ENCODE data around the gene LIN28B.
"Not testable (repeated sequence)": the region's sequence is repeated elsewhere in the genome, so short reads cannot be mapped to it uniquely, and the experiment has no call there.

Gene LIN28B

GRCh38 chr6:105072798-105073199 lies 115.9 kb downstream of the LIN28B start:
- DNase-seq (ENCODE audit: low read depth): no peak
- H3K4me3 ChIP-seq (ENCODE audit: control insufficient read depth, low read depth, low read length): no peak overlapping the region
- no peak for TF ChIP-seq CTCF (IDR thresholded peaks at IDR 0.05; ENCODE audit: control insufficient read depth, insufficient read depth, low read depth, low read length, missing control alignments)

DNA sequence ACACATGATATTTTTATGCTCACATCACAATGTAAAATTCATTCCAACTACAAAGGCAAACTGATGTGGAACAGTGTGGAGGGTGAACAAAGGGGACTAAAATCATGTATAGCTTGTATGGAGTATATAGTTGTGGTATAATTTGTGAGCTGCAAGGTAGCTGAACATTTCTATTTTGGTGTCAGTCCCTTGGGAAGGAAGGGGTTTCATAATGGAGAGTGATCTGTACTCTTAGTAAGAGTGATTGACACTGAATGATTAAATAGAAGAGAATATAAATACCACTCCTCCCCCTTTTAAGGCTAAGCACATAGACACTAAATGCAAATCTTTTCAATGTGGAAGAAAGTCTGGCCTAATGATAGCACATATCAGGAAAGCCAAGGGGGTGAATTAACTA lies 118.3 kb downstream of the LIN28B start:
- no peak overlapping the region for H3K4me3 ChIP-seq (ENCODE audit: control insufficient read depth, low read depth, low read length)
- TF ChIP-seq CTCF (IDR thresholded peaks at IDR 0.05; ENCODE audit: control insufficient read depth, insufficient read depth, low read depth, low read length, missing control alignments): no peak
- no peak for DNase-seq (ENCODE audit: low read depth)

DNA sequence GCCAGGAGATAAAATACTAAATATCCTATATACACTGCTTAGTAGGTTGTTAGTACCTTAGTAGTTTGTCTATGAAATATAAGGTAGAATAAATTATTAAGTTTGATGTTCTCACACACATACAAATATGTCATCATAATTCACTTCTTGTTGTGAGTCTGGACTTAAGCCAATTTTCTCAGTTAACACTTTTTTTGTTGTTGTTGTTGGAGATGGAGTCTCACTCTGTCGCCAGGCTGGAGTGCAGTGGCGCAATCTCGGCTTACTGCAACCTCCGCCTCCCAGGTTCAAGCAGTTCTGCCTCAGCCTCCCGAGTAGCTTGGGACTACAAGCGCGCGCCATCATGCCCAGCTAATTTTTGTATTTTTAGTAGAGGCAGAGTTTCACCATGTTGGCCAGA lies 119.5 kb downstream of the LIN28B start:
- H3K4me3 ChIP-seq (ENCODE audit: control insufficient read depth, low read depth, low read length); DNase-seq (ENCODE audit: low read depth): not testable (repeated sequence)

DNA sequence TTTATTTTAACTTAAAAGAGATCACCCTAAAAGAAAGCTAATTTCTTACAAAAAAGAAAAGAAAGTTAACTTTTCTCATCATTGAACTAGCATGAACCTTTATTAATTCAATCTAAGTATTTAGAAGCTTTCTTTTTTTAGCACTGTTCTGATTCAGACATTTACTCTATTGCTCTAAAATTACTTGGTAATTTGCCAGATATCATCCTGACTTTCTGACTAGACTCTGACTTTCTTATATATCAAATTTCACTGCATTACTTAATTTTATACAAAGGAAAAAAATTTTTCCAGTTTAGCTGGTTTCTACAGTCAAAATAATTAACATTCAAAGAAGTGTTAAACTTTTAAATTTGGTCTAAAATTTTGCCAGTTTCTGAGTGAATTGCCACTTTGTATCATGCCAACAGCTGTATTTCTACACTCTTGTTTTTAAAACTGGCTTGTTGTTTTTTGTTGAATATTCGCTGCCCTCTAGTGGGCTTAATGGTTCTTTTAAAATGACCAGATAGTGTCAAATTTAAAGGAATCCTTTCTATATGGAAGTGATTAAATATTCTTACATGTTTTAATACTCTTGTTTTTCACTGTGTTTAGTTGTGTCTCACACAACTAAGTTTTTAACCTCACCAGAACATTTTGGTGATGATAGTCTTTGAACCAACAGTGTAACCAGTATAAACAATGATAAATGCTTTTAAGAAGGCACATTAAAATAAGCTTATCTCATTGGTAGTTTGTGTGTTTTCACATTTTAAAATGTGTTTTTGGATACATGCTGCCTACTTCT lies 120.9 kb downstream of the LIN28B start:
- no peak overlapping the region for H3K4me3 ChIP-seq (ENCODE audit: control insufficient read depth, low read depth, low read length)
- DNase-seq (ENCODE audit: low read depth): peak; percentile 27
- TF ChIP-seq CTCF (IDR thresholded peaks at IDR 0.05; ENCODE audit: control insufficient read depth, insufficient read depth, low read depth, low read length, missing control alignments): peak; percentile 45

GRCh38 chr6:105078386-105078708 lies 121.4 kb downstream of the LIN28B start:
- no peak overlapping the region for H3K4me3 ChIP-seq (ENCODE audit: control insufficient read depth, low read depth, low read length)
- no peak for DNase-seq (ENCODE audit: low read depth)
- TF ChIP-seq CTCF (IDR thresholded peaks at IDR 0.05; ENCODE audit: control insufficient read depth, insufficient read depth, low read depth, low read length, missing control alignments): no peak

GRCh38 chr6:105080279-105080678 lies 123.4 kb downstream of the LIN28B start:
- no peak for TF ChIP-seq CTCF (IDR thresholded peaks at IDR 0.05; ENCODE audit: control insufficient read depth, insufficient read depth, low read depth, low read length, missing control alignments)
- no peak overlapping the region for H3K4me3 ChIP-seq (ENCODE audit: control insufficient read depth, low read depth, low read length)
- DNase-seq (ENCODE audit: low read depth): no peak

DNA sequence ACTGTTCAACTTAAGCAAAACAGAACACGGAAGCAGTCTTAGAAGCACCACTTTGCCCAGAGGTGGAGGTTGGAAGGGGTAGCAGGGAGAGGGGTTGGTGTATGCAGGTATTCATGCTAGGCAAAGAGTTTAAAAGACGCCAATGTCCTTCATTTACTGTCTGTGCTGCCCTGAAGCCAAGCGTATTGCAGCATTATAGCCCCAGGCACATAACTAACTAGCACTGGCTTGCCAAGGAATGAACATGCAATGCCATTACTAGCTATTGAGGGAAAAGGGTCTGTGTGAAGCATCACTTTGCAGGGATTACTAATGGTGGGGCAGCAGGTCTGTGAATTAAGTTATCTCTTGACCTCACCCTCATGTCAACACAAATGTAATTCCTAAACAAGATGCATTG lies 124.8 kb downstream of the LIN28B start:
- H3K4me3 ChIP-seq (ENCODE audit: control insufficient read depth, low read depth, low read length); DNase-seq (ENCODE audit: low read depth): not testable (repeated sequence)
